Osteocyte (in vitro differentiated cells): ENCODE results near the gene MEGF6. TPM values are rescaled to one million over a fixed set of nuclear protein-coding genes. Genes with fewer than 3 reads are reported as not detected.

Experiments
- DNase-seq: peaks from one replicate; pipeline ENCODE4 v3.0.0; 2021; ENCODE audit warnings: mixed read lengths; ENCODE audit not compliant: unreplicated experiment; ENCODE audit errors: extremely low spot score
- H3K27ac Mint-ChIP-seq: one replicate; pipeline ENCODE4 v1.8.0; 2021; ENCODE audit warnings: mild to moderate bottlenecking, mixed read lengths; ENCODE audit not compliant: unreplicated experiment
- H3K27me3 Mint-ChIP-seq: one replicate; pipeline ENCODE4 v1.8.0; 2021; ENCODE audit warnings: mixed read lengths; ENCODE audit not compliant: unreplicated experiment
- H3K36me3 Mint-ChIP-seq: one replicate; pipeline ENCODE4 v1.8.0; 2021; ENCODE audit warnings: mixed read lengths; ENCODE audit not compliant: unreplicated experiment
- H3K4me1 Mint-ChIP-seq: one replicate; pipeline ENCODE4 v1.8.0; 2021; ENCODE audit warnings: mixed read lengths; ENCODE audit not compliant: unreplicated experiment
- H3K4me3 Mint-ChIP-seq: one replicate; pipeline ENCODE4 v1.8.0; 2021; ENCODE audit warnings: mild to moderate bottlenecking, moderate library complexity, mixed read lengths; ENCODE audit not compliant: unreplicated experiment
- H3K9me3 Mint-ChIP-seq: one replicate; pipeline ENCODE4 v1.8.0; 2021; ENCODE audit warnings: mixed read lengths; ENCODE audit not compliant: unreplicated experiment
- total RNA-seq: library from RNA; stranded (reverse); gene quantifications from 2 replicates; pipeline ENCODE4 v1.2.1, GENCODE V29; 2021
- TF ChIP-seq, protein P1 (sequence below): fragments of 200-600 bp; sonication (generic); IDR thresholded peaks from 2 replicates; pipeline ENCODE4 v1.5.0; 2021; ENCODE audit warnings: antibody characterized with exemption, mild to moderate bottlenecking, moderate library complexity

MEGF6 gene
- total RNA-seq, 1 donor from 2014 or later, result 255 TPM

DNA sequence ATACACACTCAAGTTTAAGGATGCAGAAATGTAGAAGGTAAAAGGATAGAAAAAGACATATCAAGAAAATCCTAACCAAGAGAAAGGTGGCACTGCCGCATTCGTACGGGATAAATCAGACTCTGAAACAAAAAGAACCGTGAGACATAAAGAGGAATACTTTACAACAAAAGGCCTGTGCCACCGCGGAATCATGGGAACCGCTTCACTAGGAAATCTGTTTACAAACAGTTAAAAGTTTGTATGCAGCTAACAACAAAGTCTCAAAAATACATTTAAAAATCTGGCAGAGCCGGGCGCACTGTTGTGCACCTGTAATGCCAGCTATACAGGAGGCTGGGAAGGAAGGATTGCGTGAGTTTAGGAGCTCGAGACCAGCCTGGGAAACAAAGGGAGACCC, 30.5 kb upstream of the MEGF6 start:
- TF ChIP-seq, protein P1, sequence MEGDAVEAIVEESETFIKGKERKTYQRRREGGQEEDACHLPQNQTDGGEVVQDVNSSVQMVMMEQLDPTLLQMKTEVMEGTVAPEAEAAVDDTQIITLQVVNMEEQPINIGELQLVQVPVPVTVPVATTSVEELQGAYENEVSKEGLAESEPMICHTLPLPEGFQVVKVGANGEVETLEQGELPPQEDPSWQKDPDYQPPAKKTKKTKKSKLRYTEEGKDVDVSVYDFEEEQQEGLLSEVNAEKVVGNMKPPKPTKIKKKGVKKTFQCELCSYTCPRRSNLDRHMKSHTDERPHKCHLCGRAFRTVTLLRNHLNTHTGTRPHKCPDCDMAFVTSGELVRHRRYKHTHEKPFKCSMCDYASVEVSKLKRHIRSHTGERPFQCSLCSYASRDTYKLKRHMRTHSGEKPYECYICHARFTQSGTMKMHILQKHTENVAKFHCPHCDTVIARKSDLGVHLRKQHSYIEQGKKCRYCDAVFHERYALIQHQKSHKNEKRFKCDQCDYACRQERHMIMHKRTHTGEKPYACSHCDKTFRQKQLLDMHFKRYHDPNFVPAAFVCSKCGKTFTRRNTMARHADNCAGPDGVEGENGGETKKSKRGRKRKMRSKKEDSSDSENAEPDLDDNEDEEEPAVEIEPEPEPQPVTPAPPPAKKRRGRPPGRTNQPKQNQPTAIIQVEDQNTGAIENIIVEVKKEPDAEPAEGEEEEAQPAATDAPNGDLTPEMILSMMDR, result no peak
- no peaks in the 10 kb centered on the region for H3K9me3 Mint-ChIP-seq
- no peaks in the 10 kb centered on the region for H3K4me1 Mint-ChIP-seq
- peaks cover 24% of the 10 kb centered on the region for H3K36me3 Mint-ChIP-seq
- H3K27me3 Mint-ChIP-seq, result no peaks in the 10 kb centered on the region
- no peak overlapping the region for H3K4me3 Mint-ChIP-seq
- H3K27ac Mint-ChIP-seq, result no peak overlapping the region
- DNase-seq, result no peak

- no peaks in the 10 kb centered on the region for H3K9me3 Mint-ChIP-seq
- TF ChIP-seq, protein P1, result no peak
- no peaks in the 10 kb centered on the region for H3K27me3 Mint-ChIP-seq
- peaks cover 25% of the 10 kb centered on the region for H3K36me3 Mint-ChIP-seq
- H3K27ac Mint-ChIP-seq, result no peak overlapping the region
- no peak for DNase-seq
- no peak overlapping the region for H3K4me3 Mint-ChIP-seq
- H3K4me1 Mint-ChIP-seq, result no peaks in the 10 kb centered on the region
Observed at GRCh38 chr1:3641046-3641760, 29.9 kb upstream of the MEGF6 start.

GRCh38 chr1:3640121-3640837, 29.0 kb upstream of the MEGF6 start:
- TF ChIP-seq, protein P1, result no peak
- H3K4me3 Mint-ChIP-seq, result no peak overlapping the region
- H3K36me3 Mint-ChIP-seq, result peaks cover 24% of the 10 kb centered on the region
- H3K27me3 Mint-ChIP-seq, result no peaks in the 10 kb centered on the region
- no peaks in the 10 kb centered on the region for H3K4me1 Mint-ChIP-seq
- H3K27ac Mint-ChIP-seq, result no peak overlapping the region
- no peak for DNase-seq
- H3K9me3 Mint-ChIP-seq, result no peaks in the 10 kb centered on the region

- Mint-ChIP-seq H3K9me3 (no peaks in the 10 kb centered on the region), H3K4me1 (no peaks in the 10 kb centered on the region), H3K36me3 (peaks cover 27% of the 10 kb centered on the region), H3K4me3 (no peak overlapping the region), H3K27me3 (no peaks in the 10 kb centered on the region), H3K27ac (no peak overlapping the region)
- TF ChIP-seq, protein P1, result no peak
- no peak for DNase-seq
Observed at GRCh38 chr1:3639397-3639911, 28.1 kb upstream of the MEGF6 start.

GRCh38 chr1:3638676-3639075, 27.4 kb upstream of the MEGF6 start:
- no peaks in the 10 kb centered on the region for H3K9me3 Mint-ChIP-seq
- H3K4me3 Mint-ChIP-seq, result no peak overlapping the region
- H3K4me1 Mint-ChIP-seq, result no peaks in the 10 kb centered on the region
- TF ChIP-seq, protein P1, result no peak
- H3K36me3 Mint-ChIP-seq, result peaks cover 29% of the 10 kb centered on the region
- H3K27me3 Mint-ChIP-seq, result no peaks in the 10 kb centered on the region
- no peak for DNase-seq
- H3K27ac Mint-ChIP-seq, result no peak overlapping the region
